AML-193 (cell line): ENCODE results near the gene CD3D.

Source experiments
- DNase-seq, 2 experiments: peaks; one replicate each; lab custom pipeline; 2025; lab: John Stamatoyannopoulos, UW

The CD3D gene

DNA sequence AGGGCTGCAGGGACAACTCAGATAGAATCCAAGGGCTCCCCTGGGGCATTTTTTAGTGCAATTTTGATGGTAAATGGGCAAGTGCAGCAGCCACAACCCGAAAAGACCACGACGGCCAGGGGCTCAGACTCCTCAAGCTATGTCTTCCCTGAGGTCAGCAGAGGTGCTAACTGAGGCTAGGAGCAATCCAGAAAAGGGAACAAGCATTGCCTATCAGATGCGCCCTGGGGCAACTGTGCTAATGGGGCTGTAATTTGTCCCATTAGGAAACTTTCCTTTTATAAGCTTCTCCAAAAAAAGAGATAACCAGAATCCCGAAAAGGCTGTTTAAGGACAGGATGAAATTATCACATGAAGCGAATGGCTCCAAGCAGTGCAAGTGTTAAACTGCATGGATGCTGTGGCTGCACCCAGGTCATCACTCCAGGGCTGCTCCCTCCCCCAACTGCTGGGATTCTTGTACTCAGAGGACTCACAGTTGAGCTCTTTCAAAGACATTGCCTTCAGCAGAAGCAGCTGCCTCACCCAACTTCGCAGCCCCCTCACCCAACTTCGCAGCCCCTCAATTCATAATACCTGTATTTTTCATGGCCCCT is 40.8 kb downstream of the CD3D start:
- DNase-seq = peak in 1 of 2 experiments; percentile 6

DNA sequence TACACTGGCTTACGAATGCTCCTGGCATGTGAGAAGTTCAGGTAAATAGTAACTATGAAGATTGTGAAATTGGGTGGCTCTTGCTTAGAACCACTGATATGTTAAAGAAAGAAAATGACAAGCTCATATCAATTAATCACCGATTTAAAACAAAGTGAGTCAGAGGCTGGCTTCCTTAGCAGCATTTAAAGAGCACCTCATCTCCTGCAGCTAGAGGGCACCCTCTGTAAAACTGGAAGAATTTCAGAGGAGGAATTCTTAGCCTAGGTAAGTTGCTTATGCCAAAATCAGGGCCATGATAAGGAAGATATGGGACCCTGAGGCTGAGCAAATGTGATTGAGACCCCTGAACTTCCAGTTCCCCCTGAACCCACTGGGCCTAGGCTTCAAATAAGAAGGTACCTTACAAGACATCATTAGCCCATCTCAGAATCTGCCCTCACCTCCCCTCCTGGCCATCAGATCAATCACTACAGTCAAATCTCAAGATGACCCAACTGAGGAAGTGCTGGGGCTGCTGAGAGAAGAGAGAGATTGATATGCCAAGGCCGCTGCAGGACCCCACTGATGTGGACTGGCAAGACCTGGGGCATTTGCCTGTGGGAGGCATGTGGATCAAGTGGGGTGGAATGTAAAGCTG is 46.6 kb downstream of the CD3D start:
- DNase-seq = peak; percentile 36 to 53

DNA sequence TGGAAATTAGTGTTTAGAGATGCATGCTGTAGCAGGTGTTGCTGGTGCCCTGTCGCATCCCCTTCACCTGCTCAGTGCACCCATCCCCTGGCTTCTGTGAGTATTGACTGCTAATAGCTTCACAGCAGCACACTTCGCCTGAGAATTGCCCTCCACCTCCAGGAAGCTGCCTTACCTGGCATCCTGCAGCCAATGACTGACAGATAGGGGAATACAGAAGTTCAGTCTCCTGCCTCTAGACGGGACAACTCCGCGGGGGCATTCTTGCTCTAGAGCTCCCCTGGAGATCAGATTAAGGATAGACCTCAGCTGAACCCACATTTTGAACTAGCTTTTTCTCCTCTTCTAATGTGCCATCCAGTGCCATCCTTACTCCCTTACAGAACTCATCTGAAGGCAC is 47.3 kb downstream of the CD3D start:
- no peak for DNase-seq

DNA sequence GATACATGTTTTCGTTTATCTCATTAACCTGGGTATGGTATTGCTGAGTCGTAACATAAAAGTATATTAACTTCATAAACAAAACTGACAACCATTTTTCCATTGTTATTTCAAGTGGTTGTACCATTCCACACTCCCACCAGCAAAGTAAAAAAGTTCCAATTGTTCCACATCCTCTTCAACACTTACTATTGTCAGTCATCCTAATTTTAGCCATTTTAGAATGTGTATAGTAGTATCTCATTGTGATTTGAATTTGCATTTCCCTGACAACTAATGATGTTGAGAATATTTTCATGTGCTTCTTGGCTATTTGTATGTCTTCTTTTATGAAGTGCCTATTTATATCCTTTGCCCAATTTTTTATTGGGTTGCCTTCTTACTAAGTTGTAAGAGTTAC is 48.5 kb downstream of the CD3D start:
- DNase-seq = no peak

DNA sequence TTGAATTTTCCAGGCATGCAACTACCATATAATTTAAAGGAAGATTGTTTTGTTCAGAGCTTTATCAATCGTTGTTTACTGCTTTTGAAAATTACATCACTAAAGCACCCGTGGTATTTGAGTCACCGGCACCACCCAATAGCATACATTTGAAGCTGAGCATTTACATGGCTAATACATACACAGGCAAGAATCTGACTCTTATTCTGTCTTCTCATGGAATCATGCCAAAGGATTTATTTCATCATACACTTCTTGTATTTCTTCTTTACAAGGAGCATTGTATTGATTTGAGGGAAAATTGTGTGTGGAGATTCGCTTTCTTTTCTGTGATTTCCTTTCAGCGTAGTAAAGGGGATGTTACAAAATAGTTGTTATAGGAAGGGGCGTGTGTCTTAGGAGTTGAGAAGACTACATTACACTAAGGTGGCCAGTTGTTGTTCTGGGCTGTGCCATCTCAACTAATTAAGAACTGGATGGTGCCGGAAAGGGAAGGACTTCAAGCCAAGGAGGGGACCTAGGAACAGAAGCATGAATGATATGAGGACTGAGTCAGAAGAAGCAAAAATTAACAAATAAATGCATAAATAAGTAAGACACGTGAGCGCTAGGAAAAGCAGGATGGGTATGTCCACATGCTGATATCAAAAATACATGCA is 50.9 kb downstream of the CD3D start:
- DNase-seq = no peak

DNA sequence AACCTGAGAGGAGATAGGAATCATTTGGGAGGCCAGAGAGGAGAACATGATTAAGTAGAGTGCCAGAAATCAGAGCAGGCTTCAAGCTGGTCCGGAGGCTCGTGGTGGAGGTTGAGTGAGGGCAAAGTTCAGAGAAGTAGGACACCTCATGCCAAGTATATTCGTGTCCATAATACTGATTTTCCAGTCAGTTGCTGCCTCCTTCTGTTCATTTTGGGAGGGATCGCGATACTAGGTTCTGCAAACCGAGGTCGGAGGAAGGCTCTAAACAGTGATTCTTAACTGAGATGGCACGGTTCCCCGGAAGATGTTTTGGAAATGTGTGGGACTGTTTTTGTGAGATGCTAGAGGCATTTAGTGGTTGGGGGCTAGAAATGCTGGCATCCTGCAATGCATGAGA is 51.6 kb downstream of the CD3D start:
- DNase-seq = peak; percentile 45 to 61

DNA sequence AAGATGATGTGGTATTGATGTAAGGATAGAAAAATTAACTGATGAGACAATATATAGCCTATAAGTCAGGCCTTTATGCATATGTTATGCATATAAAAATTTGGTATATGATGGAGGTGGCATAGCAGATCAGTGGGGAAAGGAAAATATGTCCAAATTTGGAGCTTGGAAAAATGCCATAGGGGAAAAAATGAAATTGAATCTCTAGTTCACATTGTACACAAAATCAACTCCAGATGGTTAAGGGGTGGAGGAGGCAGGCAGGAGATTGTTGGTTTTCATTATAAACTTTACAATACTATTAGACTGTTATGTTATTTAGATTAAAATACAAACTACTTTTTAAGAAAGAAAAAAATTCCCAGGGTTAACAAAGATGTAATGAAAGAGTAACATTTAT is 53.1 kb downstream of the CD3D start:
- no peak for DNase-seq
